ENCODE results near the gene PLA2G2C.

The PLA2G2C gene

GRCh38 chr1:20126041-20126805, 60.1 kb downstream of the PLA2G2C start:
- no peak for DNase-seq

- no peak for DNase-seq
Observed at GRCh38 chr1:20125100-20125499, 61.2 kb downstream of the PLA2G2C start.

GRCh38 chr1:20124456-20125057, 61.8 kb downstream of the PLA2G2C start:
- DNase-seq: no peak

- no peak for DNase-seq
Observed at GRCh38 chr1:20123722-20124455, 62.4 kb downstream of the PLA2G2C start.

- DNase-seq: no peak
Observed at GRCh38 chr1:20120796-20121195, 65.5 kb downstream of the PLA2G2C start.

- no peak for DNase-seq
Observed at GRCh38 chr1:20119347-20119746, 67.0 kb downstream of the PLA2G2C start, which contains the start of gene PLA2G2D. PLA2G2D (minus strand) TSS chr1:20119536; CDS start chr1:20119498, 38 bp downstream.

- DNase-seq: no peak
Observed at GRCh38 chr1:20117236-20117635, 69.1 kb downstream of the PLA2G2C start.

- no peak for DNase-seq
Observed at GRCh38 chr1:20115916-20116315, 70.4 kb downstream of the PLA2G2C start.

- no peak for DNase-seq
Observed at GRCh38 chr1:20115479-20115878, 70.8 kb downstream of the PLA2G2C start.

- no peak for DNase-seq
Observed at GRCh38 chr1:20114021-20114648, 72.2 kb downstream of the PLA2G2C start.

Data from CD4-positive, alpha-beta T cell treated with Interleukin-17A for 4 hours (primary cell).